Esophagus squamous epithelium (tissue), 5 donors: ENCODE data around the gene TIGD2. TPM values are rescaled to one million over a fixed set of nuclear protein-coding genes. Genes with fewer than 3 reads are reported as not detected.
"Not testable (repeated sequence)": the region's sequence is repeated elsewhere in the genome, so short reads cannot be mapped to it uniquely, and the experiment has no call there.

ENCODE experiments used
- DNase-seq: peaks from one replicate; lab custom pipeline; 2025; lab: John Stamatoyannopoulos, UW
- H3K27ac ChIP-seq, 4 donors: fragments of 200-600 bp; sonication (generic); one replicate each; pipeline ENCODE4 v1.5.1; 2016 to 2019; ENCODE audit warnings: mild to moderate bottlenecking in 1 of 4
- H3K27me3 ChIP-seq, 4 donors: fragments of 200-600 bp; sonication (generic); 1 replicate in 3 of 4; 2 replicates in 1 of 4; pipeline versions ENCODE4 v1.5.1 to v1.6.0; 2017 to 2021; ENCODE audit warnings: antibody characterized with exemption in 1 of 4
- H3K36me3 ChIP-seq, 3 donors: fragments of 200-600 bp; sonication (generic); one replicate each; pipeline ENCODE4 v1.5.1; 2016 to 2019
- H3K4me1 ChIP-seq, 3 donors: fragments of 200-600 bp; sonication (generic); one replicate each; pipeline ENCODE4 v1.5.1; 2017 to 2019
- H3K4me3 ChIP-seq, 4 donors: fragments of 200-600 bp; sonication (generic); 1 replicate in 3 of 4; 2 replicates in 1 of 4; pipeline ENCODE4 v1.5.1; 2016 to 2019; ENCODE audit warnings: mild to moderate bottlenecking in 2 of 4, moderate library complexity in 1 of 4
- H3K9me3 ChIP-seq, 3 donors: fragments of 200-600 bp; sonication (generic); one replicate each; pipeline ENCODE4 v1.5.1; 2016 to 2019
- POLR2A ChIP-seq, 4 donors: fragments of 450-650 bp; IDR thresholded peaks; one replicate each; pipeline ENCODE4 v1.6.1; 2017; ENCODE audit warnings: antibody characterized with exemption in 4 of 4, mild to moderate bottlenecking in 4 of 4, moderate library complexity in 3 of 4
- WGBS, 2 donors: methylation state at CpG; one replicate each; pipeline ENCODE4 v1.1.5; 2018; 5-methylcytosine and 5-hydroxymethylcytosine counted together
- intact Hi-C: fragments of 100-400 bp; cut with DNase I; formaldehyde crosslinking; loops from one replicate; pipeline ENCODE4 v1.15.0; 2022
- total RNA-seq, 4 donors: library from RNA; depleted of rRNA; stranded (reverse); fragments of >200 nt; gene quantifications; one replicate each; pipeline ENCODE4 v1.1.0, GENCODE V29; 2016
- TF ChIP-seq, protein P1 (sequence below), 6 experiments: fragments of 450-650 bp in 4 of 6; fragments of 200-600 bp in 2 of 6; sonication (generic) in 2 of 6; IDR thresholded peaks; one replicate each; pipeline ENCODE4 v1.5.1; 2016 to 2019; ENCODE audit warnings: antibody characterized with exemption in 6 of 6, mild to moderate bottlenecking in 4 of 6, moderate library complexity in 4 of 6
- donor health status: DM: yes; HTN: yes; CAD: no.

Gene TIGD2
- total RNA-seq, 4 donors from 2014 or later, result 1.2 to 8.5 (median 5.8) TPM

DNA sequence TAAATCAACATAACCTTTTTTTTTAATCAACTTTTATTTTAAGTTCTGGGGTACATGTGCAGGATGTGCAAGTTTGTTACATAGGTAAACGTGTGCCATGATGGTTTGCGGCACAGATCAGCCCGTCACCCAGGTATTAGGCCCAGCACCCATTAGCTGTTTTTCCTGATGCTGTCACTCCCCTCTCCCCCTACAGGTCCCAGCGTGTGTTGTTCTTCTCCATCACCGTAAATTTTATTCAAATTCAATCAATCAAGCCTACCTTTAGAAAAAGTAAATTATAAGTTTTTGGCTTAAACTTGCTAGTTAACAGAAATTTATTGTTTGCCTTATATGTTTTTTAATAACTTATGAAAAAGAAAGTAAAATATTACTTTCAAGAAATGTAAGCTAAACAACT is 25.9 kb downstream of the TIGD2 start:
- Histone ChIP-seq H3K27me3 (no peaks in the 10 kb centered on the region), H3K4me1 (peaks cover 0 to 9% (median 0%) of the 10 kb centered on the region in 3 donors), H3K9me3 (no peaks in the 10 kb centered on the region), H3K4me3 (no peak overlapping the region), H3K27ac (no peak overlapping the region), H3K36me3 (no peaks in the 10 kb centered on the region)
- WGBS, 2 donors, result 85 to 91% methylated on average over 5 of the region's 5 CpGs
- intact Hi-C loops, result no loop called here
- TF ChIP-seq, protein P1, sequence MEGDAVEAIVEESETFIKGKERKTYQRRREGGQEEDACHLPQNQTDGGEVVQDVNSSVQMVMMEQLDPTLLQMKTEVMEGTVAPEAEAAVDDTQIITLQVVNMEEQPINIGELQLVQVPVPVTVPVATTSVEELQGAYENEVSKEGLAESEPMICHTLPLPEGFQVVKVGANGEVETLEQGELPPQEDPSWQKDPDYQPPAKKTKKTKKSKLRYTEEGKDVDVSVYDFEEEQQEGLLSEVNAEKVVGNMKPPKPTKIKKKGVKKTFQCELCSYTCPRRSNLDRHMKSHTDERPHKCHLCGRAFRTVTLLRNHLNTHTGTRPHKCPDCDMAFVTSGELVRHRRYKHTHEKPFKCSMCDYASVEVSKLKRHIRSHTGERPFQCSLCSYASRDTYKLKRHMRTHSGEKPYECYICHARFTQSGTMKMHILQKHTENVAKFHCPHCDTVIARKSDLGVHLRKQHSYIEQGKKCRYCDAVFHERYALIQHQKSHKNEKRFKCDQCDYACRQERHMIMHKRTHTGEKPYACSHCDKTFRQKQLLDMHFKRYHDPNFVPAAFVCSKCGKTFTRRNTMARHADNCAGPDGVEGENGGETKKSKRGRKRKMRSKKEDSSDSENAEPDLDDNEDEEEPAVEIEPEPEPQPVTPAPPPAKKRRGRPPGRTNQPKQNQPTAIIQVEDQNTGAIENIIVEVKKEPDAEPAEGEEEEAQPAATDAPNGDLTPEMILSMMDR (IDR thresholded peaks at IDR 0.05), result no peak
- TF ChIP-seq POLR2A (IDR thresholded peaks at IDR 0.05), result no peak
- no peak for DNase-seq

DNA sequence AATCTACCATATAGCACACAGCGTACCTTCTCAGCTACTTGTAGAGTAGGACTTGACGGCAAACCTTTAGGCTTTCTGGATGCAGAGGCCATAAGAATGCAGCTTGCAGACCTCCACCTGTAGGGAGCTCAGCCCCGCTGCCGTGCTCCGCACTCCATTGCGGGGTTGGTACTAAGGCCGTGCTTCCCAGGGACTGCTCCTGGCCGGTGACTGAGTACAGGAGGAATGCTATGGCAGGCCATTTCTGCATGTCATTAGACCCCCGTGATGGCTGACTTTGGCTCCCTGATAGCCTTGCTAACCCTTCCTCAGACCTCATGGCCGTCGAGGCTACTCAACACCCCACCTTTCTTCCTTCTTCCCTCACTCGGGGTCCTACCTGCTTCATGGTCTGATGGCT is 26.4 kb downstream of the TIGD2 start:
- intact Hi-C loops, result no loop called here
- peaks cover 0 to 9% (median 0%) of the 10 kb centered on the region in 3 donors for H3K4me1 ChIP-seq
- no peak for DNase-seq
- no peak overlapping the region for H3K4me3 ChIP-seq
- no peaks in the 10 kb centered on the region for H3K9me3 ChIP-seq
- no peaks in the 10 kb centered on the region for H3K27me3 ChIP-seq
- H3K27ac ChIP-seq, result no peak overlapping the region
- H3K36me3 ChIP-seq, result no peaks in the 10 kb centered on the region
- TF ChIP-seq, protein P1 (IDR thresholded peaks at IDR 0.05), result no peak
- TF ChIP-seq POLR2A (IDR thresholded peaks at IDR 0.05), result no peak
- 89 to 94% methylated on average over 11 to 12 of the region's 12 CpGs for WGBS, 2 donors

DNA sequence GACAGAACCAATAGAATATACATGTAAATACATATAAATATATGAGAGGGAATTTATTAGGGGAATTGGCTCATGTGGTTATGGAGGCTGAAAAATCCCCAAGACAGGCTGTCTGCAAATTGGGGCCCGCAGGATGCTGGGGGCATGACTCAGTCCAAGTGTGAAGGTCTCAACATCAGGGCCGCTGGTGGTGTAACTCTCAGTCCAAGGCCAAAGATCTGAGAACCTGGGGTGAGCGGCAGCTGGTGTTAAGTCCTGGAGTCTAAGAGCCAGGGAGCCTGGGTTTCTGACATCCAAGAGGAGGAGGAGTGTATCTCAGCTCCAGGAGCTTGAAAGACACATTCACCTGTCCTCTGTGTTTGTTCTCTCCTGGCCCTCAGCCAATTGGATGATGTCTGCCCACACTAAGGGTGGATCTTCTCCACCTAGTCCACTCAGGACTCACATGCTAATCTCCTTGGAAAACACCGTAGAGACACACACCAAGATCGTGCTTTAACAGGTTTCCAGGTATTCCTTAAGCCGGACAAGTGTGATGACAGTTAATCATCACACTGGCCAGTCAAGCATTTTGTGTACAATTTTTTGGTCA is 28.9 kb downstream of the TIGD2 start:
- no peak for TF ChIP-seq POLR2A (IDR thresholded peaks at IDR 0.05)
- TF ChIP-seq, protein P1 (IDR thresholded peaks at IDR 0.05), result no peak
- no peaks in the 10 kb centered on the region for H3K36me3 ChIP-seq
- WGBS, 2 donors, result 82 to 83% methylated on average over 6 of the region's 6 CpGs
- H3K9me3 ChIP-seq, result no peaks in the 10 kb centered on the region
- intact Hi-C loops, result no loop called here
- no peak overlapping the region for H3K27ac ChIP-seq
- no peak for DNase-seq
- no peaks in the 10 kb centered on the region for H3K27me3 ChIP-seq
- no peak overlapping the region for H3K4me3 ChIP-seq
- peaks cover 0 to 1% (median 0%) of the 10 kb centered on the region in 3 donors for H3K4me1 ChIP-seq

DNA sequence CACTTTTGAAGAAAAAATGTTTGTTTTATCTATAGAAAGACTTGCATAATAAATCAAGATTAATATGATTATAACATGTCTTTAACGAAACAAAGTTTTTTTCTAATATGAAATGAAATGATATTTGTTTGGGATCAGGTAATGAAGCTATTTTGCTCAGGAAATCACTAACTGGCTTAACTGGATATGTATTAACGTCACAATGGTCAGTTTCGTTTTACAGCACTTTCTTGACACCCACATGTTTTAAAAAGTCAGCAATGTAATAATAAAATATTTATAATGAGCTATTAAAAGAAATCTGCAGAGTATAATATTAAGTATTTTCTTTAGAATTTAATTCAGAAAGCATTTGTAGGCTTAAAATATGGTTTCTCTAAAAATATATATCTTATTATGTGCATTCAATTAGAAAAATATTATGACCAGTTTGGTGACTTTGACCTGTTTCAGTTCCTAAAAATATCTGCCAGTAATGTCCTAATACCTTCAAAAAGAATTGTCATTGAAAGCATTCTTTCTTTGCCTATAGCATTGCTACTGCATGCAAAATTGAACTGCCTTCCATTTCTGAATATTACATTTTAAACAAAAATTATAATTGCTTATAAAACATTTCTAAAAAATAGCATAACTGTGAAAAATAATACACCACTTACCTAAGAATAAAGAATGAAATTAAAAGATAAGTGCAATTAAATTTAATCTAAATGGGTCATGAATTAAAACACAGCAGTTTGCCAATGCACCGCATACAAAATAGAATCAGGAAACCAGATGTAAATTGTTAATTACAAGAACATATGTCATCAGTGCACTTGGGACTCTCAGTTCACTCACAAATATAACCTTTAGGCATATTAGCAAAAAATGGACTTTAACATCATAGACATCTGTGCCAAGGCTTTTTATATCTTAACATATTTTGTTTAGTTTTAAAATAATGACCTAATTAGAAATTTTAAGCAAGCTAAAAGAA is 31.6 kb downstream of the TIGD2 start:
- 53 to 68% methylated on average over 4 of the region's 4 CpGs for WGBS, 2 donors
- H3K4me3 ChIP-seq, result no peak overlapping the region
- H3K27me3 ChIP-seq, result no peaks in the 10 kb centered on the region
- no peaks in the 10 kb centered on the region for H3K36me3 ChIP-seq
- no peaks in the 10 kb centered on the region for H3K9me3 ChIP-seq
- H3K27ac ChIP-seq, result no peak overlapping the region
- DNase-seq, result no peak
- intact Hi-C loops, result no loop called here
- no peak for TF ChIP-seq POLR2A (IDR thresholded peaks at IDR 0.05)
- TF ChIP-seq, protein P1 (IDR thresholded peaks at IDR 0.05), result no peak
- no peaks in the 10 kb centered on the region for H3K4me1 ChIP-seq

DNA sequence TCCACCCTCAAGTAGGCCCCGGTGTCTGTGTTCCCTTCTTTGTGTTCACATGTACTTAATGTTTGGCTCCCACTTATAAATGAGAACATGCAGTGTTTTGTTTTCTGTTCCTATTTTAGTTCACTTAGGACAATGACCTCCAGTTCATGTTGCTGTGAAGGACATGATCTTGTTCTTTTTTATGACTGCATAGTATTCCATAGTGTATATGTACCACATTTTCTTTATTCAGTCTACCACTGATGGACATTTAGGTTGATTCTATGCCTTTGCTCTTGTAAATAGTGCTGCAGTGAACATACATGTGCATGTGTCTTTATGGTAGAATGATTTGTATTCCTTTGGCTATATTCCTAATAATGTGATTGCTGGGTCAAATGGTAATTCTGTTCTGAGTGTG is 33.3 kb downstream of the TIGD2 start:
- H3K27me3 ChIP-seq, DNase-seq, intact Hi-C loops, H3K4me1 ChIP-seq, H3K36me3 ChIP-seq, H3K9me3 ChIP-seq, H3K27ac ChIP-seq, H3K4me3 ChIP-seq: not testable (repeated sequence)
- 96% methylated on average over 1 of the region's 1 CpG for WGBS, 2 donors
